Right cardiac atrium (tissue), 5 donors: Measurements from ENCODE around the gene B3GALT5. TPM values are rescaled to one million over a fixed set of nuclear protein-coding genes. Genes with fewer than 3 reads are reported as not detected.

Experiments
- ATAC-seq, 2 donors: fragments of 200-7000 bp; cut with Tn5 transposase; one replicate each; pipeline versions ENCODE4 v1.8.0 to v1.9.1; 2020; ENCODE audit warnings: moderate library complexity in 2 of 2, mild to moderate bottlenecking in 1 of 2
- DNase-seq, 3 donors: peaks; one replicate each; pipeline ENCODE4 v3.0.0-alpha.2; 2020
- H3K27ac ChIP-seq: one replicate; pipeline ENCODE4 v1.5.1; 2013; ENCODE audit warnings: mild to moderate bottlenecking, low read length, control low read depth, moderate library complexity
- H3K27me3 ChIP-seq: one replicate; pipeline ENCODE4 v1.6.1; 2013; ENCODE audit not compliant: control insufficient read depth, insufficient read depth
- H3K4me1 ChIP-seq: one replicate; pipeline ENCODE4 v1.6.1; 2013; ENCODE audit warnings: low read length; ENCODE audit not compliant: control insufficient read depth, insufficient read depth
- H3K4me3 ChIP-seq: one replicate; pipeline ENCODE4 v1.5.1; 2013; ENCODE audit warnings: low read length, control low read depth
- H3K9me3 ChIP-seq: one replicate; pipeline ENCODE4 v1.6.1; 2013; ENCODE audit warnings: low read length; ENCODE audit not compliant: control insufficient read depth
- WGBS: extraction: QIAGEN DNeasy Blood & Tissue Kit; methylation state at CpG from one replicate; pipeline ENCODE4 v1.1.7; 2013; 5-methylcytosine and 5-hydroxymethylcytosine counted together
- intact Hi-C, 4 donors: fragments of 100-400 bp; cut with DNase I; formaldehyde crosslinking; loops; one replicate each; pipeline versions ENCODE4 v1.11.0 to v1.14.0; 2022 to 2023
- polyA plus RNA-seq: library from polyadenylated mRNA; stranded (reverse); fragments of 200-250 nt; gene quantifications from one replicate; pipeline ENCODE4 v1.2.3, GENCODE V29; 2013
- total RNA-seq, 4 donors: library from RNA; stranded (reverse); fragmentation: NEBNext Ultra II Directional; extraction: Animal tissue kit (Norgen Biotek cat#: 25700); gene quantifications; one replicate each; pipeline ENCODE4 v1.2.1, GENCODE V29; 2021
- donor health status: healthy with polysubstance abuse.
- donor health status: DM: no; HTN: yes; CAD: no.
- donor health status: DM: no; HTN: no; CAD: no.
- donor health status: DM: no; HTN: yes; CAD: no; lungs with severe emphysema.
- donor health status: DM: yes; HTN: yes; CAD: no.

Gene B3GALT5
- total and polyA plus RNA-seq, 5 donors = 0.03 to 0.25 (median 0.09) TPM

GRCh38 chr21:39660191-39660980, 47.6 kb downstream of the B3GALT5 start:
- 10% methylated on average over 17 of the region's 17 CpGs for WGBS
- peak; percentile 85 to 93 for ATAC-seq
- H3K27ac ChIP-seq = no peak overlapping the region

GRCh38 chr21:39661121-39661520, 48.4 kb downstream of the B3GALT5 start:
- WGBS = 91% methylated on average over 18 of the region's 18 CpGs
- intact Hi-C loops = no loop called here
- no peaks in the 10 kb centered on the region for H3K27me3 ChIP-seq
- ATAC-seq (no peak), DNase-seq (no peak)
- H3K27ac ChIP-seq = no peak overlapping the region
- no peaks in the 10 kb centered on the region for H3K4me1 ChIP-seq
- no peak overlapping the region for H3K4me3 ChIP-seq
- no peaks in the 10 kb centered on the region for H3K9me3 ChIP-seq

More at GRCh38 chr21:39660191-39660980, 47.6 kb downstream of the B3GALT5 start:
- peak in 2 of 3 donors; percentile 51 to 77 for DNase-seq
- H3K27me3 ChIP-seq = no peaks in the 10 kb centered on the region
- intact Hi-C loops = no loop called here
- no peaks in the 10 kb centered on the region for H3K9me3 ChIP-seq
- no peaks in the 10 kb centered on the region for H3K4me1 ChIP-seq
- H3K4me3 ChIP-seq = peak overlapping the region; percentile 18

DNA sequence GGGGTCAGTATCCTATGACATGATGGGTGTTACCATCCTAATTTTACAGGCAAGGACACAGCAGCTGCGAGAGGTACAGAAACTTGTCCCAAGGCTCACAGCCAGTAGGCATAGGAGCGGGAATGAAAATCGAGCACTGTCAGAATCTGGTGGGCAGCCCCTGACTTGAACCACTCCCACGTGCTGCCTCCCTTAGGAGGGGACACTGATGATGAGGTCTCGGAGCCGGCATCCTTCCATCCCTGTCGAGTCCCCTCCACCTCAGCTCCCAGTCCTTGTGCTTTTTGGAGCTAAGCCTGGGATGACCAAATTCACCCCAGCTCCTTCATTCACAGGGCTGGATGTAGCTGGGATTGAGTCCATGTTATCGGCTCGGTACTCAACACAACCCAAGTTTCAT, 49.0 kb downstream of the B3GALT5 start:
- 73% methylated on average over 9 of the region's 9 CpGs for WGBS
- intact Hi-C loops = no loop called here

DNA sequence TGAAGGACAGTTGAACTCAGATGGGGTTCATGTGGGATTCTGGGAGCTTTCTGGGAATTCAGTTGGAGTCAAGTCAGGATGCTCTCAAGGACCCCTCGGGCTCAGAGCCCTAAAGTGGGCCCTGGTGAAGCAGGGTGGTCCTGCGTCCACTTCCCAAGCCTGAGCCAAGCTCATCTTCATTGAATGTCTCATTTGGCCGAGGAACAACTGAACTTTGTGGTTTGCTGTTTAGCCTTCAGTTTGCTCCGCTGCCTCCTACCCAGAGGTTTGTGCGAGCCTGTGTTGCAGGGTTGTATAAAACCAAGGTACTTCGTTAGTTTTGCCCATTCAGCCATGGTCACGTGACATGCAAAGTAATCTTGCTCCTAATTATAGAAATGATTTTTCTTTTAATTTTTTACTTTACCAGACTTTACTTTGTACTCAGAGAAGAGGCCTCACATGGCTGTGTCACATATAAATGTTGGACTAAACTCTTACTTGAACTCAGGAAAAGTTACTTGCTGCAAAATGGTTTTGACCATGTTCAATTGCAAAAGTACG, 49.7 kb downstream of the B3GALT5 start:
- Histone ChIP-seq H3K27me3 (no peaks in the 10 kb centered on the region), H3K9me3 (no peaks in the 10 kb centered on the region), H3K4me1 (no peaks in the 10 kb centered on the region), H3K4me3 (no peak overlapping the region), H3K27ac (no peak overlapping the region)
- DNase-seq (no peak), ATAC-seq (no peak)
- intact Hi-C loops = no loop called here
- WGBS = 88% methylated on average over 8 of the region's 8 CpGs

More for the DNA sequence above, 49.0 kb downstream of the B3GALT5 start:
- no peaks in the 10 kb centered on the region for H3K27me3 ChIP-seq
- H3K4me1 ChIP-seq = no peaks in the 10 kb centered on the region
- no peak for DNase-seq
- H3K4me3 ChIP-seq = no peak overlapping the region
- ATAC-seq = no peak
- H3K27ac ChIP-seq = no peak overlapping the region
- no peaks in the 10 kb centered on the region for H3K9me3 ChIP-seq

- Histone ChIP-seq H3K4me1 (no peaks in the 10 kb centered on the region), H3K27ac (no peak overlapping the region), H3K9me3 (no peaks in the 10 kb centered on the region), H3K4me3 (no peak overlapping the region), H3K27me3 (no peaks in the 10 kb centered on the region)
- intact Hi-C loops = no loop called here
- DNase-seq = no peak
- WGBS = 93% methylated on average over 10 of the region's 10 CpGs
- ATAC-seq = no peak
These were observed 50.3 kb downstream of the B3GALT5 start for GRCh38 chr21:39663066-39663465.

- ATAC-seq (no peak), DNase-seq (no peak)
- 91% methylated on average over 15 of the region's 15 CpGs for WGBS
- Histone ChIP-seq H3K27ac (no peak overlapping the region), H3K9me3 (no peaks in the 10 kb centered on the region), H3K27me3 (no peaks in the 10 kb centered on the region), H3K4me1 (no peaks in the 10 kb centered on the region), H3K4me3 (no peak overlapping the region)
- intact Hi-C loops = no loop called here
These were observed 51.2 kb downstream of the B3GALT5 start for GRCh38 chr21:39663742-39664492.

- Histone ChIP-seq H3K27me3 (no peaks in the 10 kb centered on the region), H3K4me1 (no peaks in the 10 kb centered on the region), H3K27ac (no peak overlapping the region), H3K9me3 (no peaks in the 10 kb centered on the region), H3K4me3 (no peak overlapping the region)
- ATAC-seq = no peak
- 95% methylated on average over 12 of the region's 12 CpGs for WGBS
- intact Hi-C loops = no loop called here
- no peak for DNase-seq
These were observed 51.8 kb downstream of the B3GALT5 start for GRCh38 chr21:39664586-39664985.

DNA sequence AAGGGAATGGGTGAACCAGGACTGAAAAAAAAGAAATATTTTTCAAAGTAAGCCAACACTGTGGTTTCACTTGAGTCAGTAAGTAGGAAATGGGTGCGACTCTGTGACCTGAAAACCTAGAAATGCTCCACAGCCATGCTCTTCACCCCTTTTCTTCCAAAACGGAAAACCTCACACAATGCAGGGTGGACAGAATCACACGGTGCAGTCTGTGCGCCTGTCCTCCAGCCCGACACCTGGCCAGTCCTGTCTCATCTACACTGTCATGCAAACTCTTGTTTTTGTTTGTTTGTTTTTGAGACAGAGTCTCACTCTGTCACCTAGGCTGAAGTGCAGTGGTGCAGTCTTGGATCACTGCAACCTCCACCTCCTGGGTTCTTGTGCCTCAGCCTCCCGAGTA, 53.3 kb downstream of the B3GALT5 start:
- ATAC-seq (no peak), DNase-seq (no peak)
- Histone ChIP-seq H3K4me1 (no peaks in the 10 kb centered on the region), H3K27ac (no peak overlapping the region), H3K4me3 (no peak overlapping the region), H3K9me3 (no peaks in the 10 kb centered on the region), H3K27me3 (no peaks in the 10 kb centered on the region)
- 95% methylated on average over 6 of the region's 6 CpGs for WGBS
- intact Hi-C loops = no loop called here

GRCh38 chr21:39666681-39667315, 54.1 kb downstream of the B3GALT5 start:
- Histone ChIP-seq H3K27ac (no peak overlapping the region), H3K27me3 (no peaks in the 10 kb centered on the region), H3K9me3 (no peaks in the 10 kb centered on the region), H3K4me3 (no peak overlapping the region), H3K4me1 (no peaks in the 10 kb centered on the region)
- intact Hi-C loops = no loop called here
- 82% methylated on average over 17 of the region's 17 CpGs for WGBS
- no peak for DNase-seq
- no peak for ATAC-seq

DNA sequence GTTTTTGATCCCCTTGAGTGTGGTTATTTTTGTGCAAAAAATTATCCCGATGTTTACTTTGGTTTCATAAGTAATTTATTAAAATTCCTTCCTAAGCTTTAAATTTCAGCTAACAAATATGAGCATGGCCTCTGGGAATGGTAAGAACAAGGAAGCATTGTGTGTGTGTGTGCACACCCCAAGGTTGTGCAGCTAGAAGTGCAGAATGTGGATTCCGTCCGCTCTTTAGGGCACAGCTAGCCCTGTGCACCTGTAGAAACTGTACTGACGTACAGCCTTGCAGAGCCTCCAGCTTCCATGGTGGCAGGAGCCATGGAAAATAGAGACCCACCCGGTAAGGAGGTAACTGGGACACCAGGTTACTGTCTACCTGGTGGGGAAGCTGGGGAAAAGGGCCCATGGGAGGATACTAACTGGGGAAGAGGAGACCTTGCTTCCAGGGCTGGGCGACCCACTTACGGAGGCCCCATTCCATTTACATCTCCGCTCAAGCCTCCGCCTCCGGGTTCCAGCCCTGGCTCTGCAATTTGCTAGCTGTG, 54.7 kb downstream of the B3GALT5 start:
- H3K4me1 ChIP-seq = no peaks in the 10 kb centered on the region
- no peak for DNase-seq
- no peak for ATAC-seq
- intact Hi-C loops = no loop called here
- WGBS = 95% methylated on average over 10 of the region's 10 CpGs
- no peaks in the 10 kb centered on the region for H3K27me3 ChIP-seq
- H3K4me3 ChIP-seq = no peak overlapping the region
- no peaks in the 10 kb centered on the region for H3K9me3 ChIP-seq
- no peak overlapping the region for H3K27ac ChIP-seq
